NB4 (cell line): ENCODE results near the gene MPV17L.

Experiments used
- POLR2A ChIP-seq: IDR thresholded peaks from 2 replicates; pipeline ENCODE4 v1.6.1; 2011; ENCODE audit warnings: mild to moderate bottlenecking; ENCODE audit not compliant: insufficient read length; ENCODE audit errors: extremely low read depth
- TF ChIP-seq, protein P1 (sequence below): IDR thresholded peaks from one replicate; pipeline ENCODE4 v1.5.1; 2012; ENCODE audit warnings: low read depth, low read length
- TF ChIP-seq, protein P2 (sequence below): IDR thresholded peaks from 2 replicates; pipeline ENCODE4 v1.6.1; 2011; ENCODE audit warnings: low read depth, low read length

GRCh38 chr16:15450624-15451023, 55.1 kb downstream of the MPV17L start:
- TF ChIP-seq, protein P1, sequence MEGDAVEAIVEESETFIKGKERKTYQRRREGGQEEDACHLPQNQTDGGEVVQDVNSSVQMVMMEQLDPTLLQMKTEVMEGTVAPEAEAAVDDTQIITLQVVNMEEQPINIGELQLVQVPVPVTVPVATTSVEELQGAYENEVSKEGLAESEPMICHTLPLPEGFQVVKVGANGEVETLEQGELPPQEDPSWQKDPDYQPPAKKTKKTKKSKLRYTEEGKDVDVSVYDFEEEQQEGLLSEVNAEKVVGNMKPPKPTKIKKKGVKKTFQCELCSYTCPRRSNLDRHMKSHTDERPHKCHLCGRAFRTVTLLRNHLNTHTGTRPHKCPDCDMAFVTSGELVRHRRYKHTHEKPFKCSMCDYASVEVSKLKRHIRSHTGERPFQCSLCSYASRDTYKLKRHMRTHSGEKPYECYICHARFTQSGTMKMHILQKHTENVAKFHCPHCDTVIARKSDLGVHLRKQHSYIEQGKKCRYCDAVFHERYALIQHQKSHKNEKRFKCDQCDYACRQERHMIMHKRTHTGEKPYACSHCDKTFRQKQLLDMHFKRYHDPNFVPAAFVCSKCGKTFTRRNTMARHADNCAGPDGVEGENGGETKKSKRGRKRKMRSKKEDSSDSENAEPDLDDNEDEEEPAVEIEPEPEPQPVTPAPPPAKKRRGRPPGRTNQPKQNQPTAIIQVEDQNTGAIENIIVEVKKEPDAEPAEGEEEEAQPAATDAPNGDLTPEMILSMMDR = no peak
- no peak for TF ChIP-seq POLR2A
- TF ChIP-seq, protein P2, sequence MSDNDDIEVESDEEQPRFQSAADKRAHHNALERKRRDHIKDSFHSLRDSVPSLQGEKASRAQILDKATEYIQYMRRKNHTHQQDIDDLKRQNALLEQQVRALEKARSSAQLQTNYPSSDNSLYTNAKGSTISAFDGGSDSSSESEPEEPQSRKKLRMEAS = no peak
